Neuronal stem cell (in vitro differentiated cells): ENCODE results near the gene SHROOM4.

Source experiments
- DNase-seq: peaks from one replicate; pipeline ENCODE4 v3.0.0-alpha.2; 2013; ENCODE audit warnings: low spot score
- H2AFZ ChIP-seq: one replicate; pipeline ENCODE4 v1.6.1; 2013; ENCODE audit warnings: mild to moderate bottlenecking, low read length, inconsistent platforms
- H2AK5ac ChIP-seq: 2 replicates; pipeline ENCODE4 v1.6.1; 2013; ENCODE audit warnings: low read depth, mild to moderate bottlenecking, inconsistent platforms, low read length, moderate library complexity, mixed read lengths
- H2BK120ac ChIP-seq: 2 replicates; pipeline ENCODE4 v1.6.1; 2013; ENCODE audit warnings: low read depth, mild to moderate bottlenecking, inconsistent platforms, low read length, moderate library complexity, mixed read lengths
- H2BK12ac ChIP-seq: one replicate; pipeline ENCODE4 v1.6.1; 2013; ENCODE audit warnings: low read length, inconsistent platforms
- H2BK15ac ChIP-seq: 2 replicates; pipeline ENCODE4 v1.6.1; 2013; ENCODE audit warnings: mild to moderate bottlenecking, low read length, inconsistent platforms, mixed read lengths
- H2BK5ac ChIP-seq: one replicate; pipeline ENCODE4 v1.6.1; 2013; ENCODE audit warnings: inconsistent platforms, mild to moderate bottlenecking, low read length, moderate library complexity
- H3K14ac ChIP-seq: one replicate; pipeline ENCODE4 v1.6.1; 2013; ENCODE audit warnings: low read length, inconsistent platforms
- H3K18ac ChIP-seq: 2 replicates; pipeline ENCODE4 v1.6.1; 2013; ENCODE audit warnings: low read length, inconsistent platforms
- H3K23ac ChIP-seq: 2 replicates; pipeline ENCODE4 v1.6.1; 2013; ENCODE audit warnings: low read depth, mild to moderate bottlenecking, mixed read lengths, low read length, inconsistent platforms; ENCODE audit not compliant: poor library complexity
- H3K27ac ChIP-seq: replicated peaks from 3 replicates; pipeline ENCODE4 v1.5.1; 2013; ENCODE audit warnings: low read length, inconsistent platforms
- H3K27me3 ChIP-seq, 3 experiments: 2 replicates each; pipeline ENCODE4 v1.6.1; 2013; ENCODE audit warnings: low read length in 3 of 3, mild to moderate bottlenecking in 2 of 3, inconsistent platforms in 1 of 3, low read depth in 1 of 3, mixed read lengths in 1 of 3, moderate library complexity in 1 of 3; ENCODE audit not compliant: control insufficient read depth in 3 of 3, insufficient read depth in 3 of 3
- H3K36me3 ChIP-seq, 2 donors: replicated peaks in 1 of 2; 2 replicates each; pipeline ENCODE4 v1.6.1; 2013; ENCODE audit warnings: low read length in 2 of 2; ENCODE audit not compliant: control insufficient read depth in 2 of 2, insufficient read depth in 2 of 2
- H3K4ac ChIP-seq: 2 replicates; pipeline ENCODE4 v1.6.1; 2013; ENCODE audit warnings: inconsistent platforms, mild to moderate bottlenecking, low read length, moderate library complexity
- H3K4me1 ChIP-seq, 2 donors: 1 replicate in 1 of 2; 2 replicates in 1 of 2; pipeline ENCODE4 v1.6.1; 2013; ENCODE audit warnings: low read length in 2 of 2, low read depth in 1 of 2; ENCODE audit not compliant: control insufficient read depth in 2 of 2, insufficient read depth in 1 of 2
- H3K4me2 ChIP-seq: one replicate; pipeline ENCODE4 v1.6.1; 2013; ENCODE audit warnings: mild to moderate bottlenecking, low read length, inconsistent platforms; ENCODE audit not compliant: insufficient read depth, poor library complexity, severe bottlenecking
- H3K4me3 ChIP-seq, 2 donors: 2 replicates each; pipeline ENCODE4 v1.5.1; 2013; ENCODE audit warnings: low read length in 2 of 2, mild to moderate bottlenecking in 2 of 2, inconsistent platforms in 1 of 2, moderate library complexity in 1 of 2
- H3K79me1 ChIP-seq: one replicate; pipeline ENCODE4 v1.6.1; 2013; ENCODE audit warnings: low read depth, mild to moderate bottlenecking, inconsistent platforms, low read length, moderate library complexity
- H3K9ac ChIP-seq: one replicate; pipeline ENCODE4 v1.6.1; 2013; ENCODE audit warnings: mild to moderate bottlenecking, low read depth, low read length, inconsistent platforms; ENCODE audit not compliant: poor library complexity
- H3K9me3 ChIP-seq, 2 donors: replicated peaks in 1 of 2; 2 replicates each; pipeline versions ENCODE3 to v1.6.1; 2013; ENCODE audit warnings: low read length in 2 of 2, mild to moderate bottlenecking in 2 of 2, inconsistent platforms in 1 of 2, low read depth in 1 of 2, mixed read lengths in 1 of 2, moderate library complexity in 1 of 2; ENCODE audit not compliant: control insufficient read depth in 2 of 2, insufficient read depth in 1 of 2
- H4K8ac ChIP-seq: one replicate; pipeline ENCODE4 v1.6.1; 2013; ENCODE audit warnings: low read depth, mild to moderate bottlenecking, inconsistent platforms, low read length, moderate library complexity
- H4K91ac ChIP-seq: one replicate; pipeline ENCODE4 v1.6.1; 2013; ENCODE audit warnings: low read length, low read depth, mild to moderate bottlenecking, inconsistent platforms; ENCODE audit not compliant: poor library complexity
- WGBS, 2 donors: extraction: QIAGEN DNeasy Blood & Tissue Kit; methylation state at CpG; one replicate each; pipeline ENCODE4 v1.1.7; 2013; ENCODE audit warnings: missing lambda C conversion rate in 2 of 2, mixed read lengths in 1 of 2; ENCODE audit not compliant: insufficient read length in 2 of 2, insufficient replicate concordance in 1 of 2; ENCODE audit errors: extremely low coverage in 2 of 2; 5-methylcytosine and 5-hydroxymethylcytosine counted together

Gene SHROOM4

GRCh38 chrX:50787099-50787498 lies 26.9 kb downstream of the SHROOM4 start:
- no peaks in the 10 kb centered on the region for H3K27me3 ChIP-seq
- H3K79me1 ChIP-seq = no peaks in the 10 kb centered on the region
- no peak overlapping the region for H3K4me2 ChIP-seq
- H2AFZ ChIP-seq = no peak overlapping the region
- H4K8ac ChIP-seq = no peak overlapping the region
- H3K14ac ChIP-seq = no peak overlapping the region
- no peak overlapping the region for H4K91ac ChIP-seq
- no peaks in the 10 kb centered on the region for H3K4me1 ChIP-seq
- no CpG with 5 or more reads among the region's 2 CpGs for WGBS, 2 donors
- no peak overlapping the region for H2BK15ac ChIP-seq
- H2BK12ac ChIP-seq = no peak overlapping the region
- no peak overlapping the region for H2BK120ac ChIP-seq
- H3K4ac ChIP-seq = no peak overlapping the region
- DNase-seq = no peak
- no peak overlapping the region for H3K18ac ChIP-seq
- no peak overlapping the region for H3K23ac ChIP-seq
- no peaks in the 10 kb centered on the region for H3K36me3 ChIP-seq
- no peak overlapping the region for H3K27ac ChIP-seq
- no peak overlapping the region for H2BK5ac ChIP-seq
- H3K9ac ChIP-seq = no peak overlapping the region
- no peak overlapping the region for H3K4me3 ChIP-seq
- H3K9me3 ChIP-seq = no peaks in the 10 kb centered on the region
- H2AK5ac ChIP-seq = no peak overlapping the region

GRCh38 chrX:50780144-50780543 lies 33.9 kb downstream of the SHROOM4 start:
- Histone ChIP-seq H4K91ac (no peak overlapping the region), H3K27me3 (no peaks in the 10 kb centered on the region), H3K9me3 (no peaks in the 10 kb centered on the region), H3K14ac (no peak overlapping the region), H3K79me1 (no peaks in the 10 kb centered on the region), H3K27ac (no peak overlapping the region), H4K8ac (no peak overlapping the region), H3K9ac (no peak overlapping the region), H2BK15ac (no peak overlapping the region), H2BK5ac (no peak overlapping the region), H2AFZ (no peak overlapping the region), H2BK120ac (no peak overlapping the region), H2AK5ac (no peak overlapping the region), H3K36me3 (no peaks in the 10 kb centered on the region), H2BK12ac (no peak overlapping the region), H3K4me2 (no peak overlapping the region), H3K4me3 (no peak overlapping the region), H3K18ac (no peak overlapping the region), H3K4ac (no peak overlapping the region), H3K23ac (no peak overlapping the region), H3K4me1 (no peaks in the 10 kb centered on the region)
- DNase-seq = no peak
- WGBS, 2 donors = no CpG with 5 or more reads among the region's 1 CpG

GRCh38 chrX:50779694-50780093 lies 34.3 kb downstream of the SHROOM4 start:
- H4K8ac ChIP-seq = no peak overlapping the region
- no peak overlapping the region for H2AK5ac ChIP-seq
- DNase-seq = no peak
- H2BK5ac ChIP-seq = no peak overlapping the region
- H3K4me2 ChIP-seq = no peak overlapping the region
- no peak overlapping the region for H2BK12ac ChIP-seq
- no peak overlapping the region for H3K14ac ChIP-seq
- H2BK120ac ChIP-seq = no peak overlapping the region
- H3K9me3 ChIP-seq = no peaks in the 10 kb centered on the region
- no CpG with 5 or more reads among the region's 2 CpGs for WGBS, 2 donors
- no peak overlapping the region for H3K4ac ChIP-seq
- no peak overlapping the region for H2BK15ac ChIP-seq
- H3K4me3 ChIP-seq = no peak overlapping the region
- H3K27ac ChIP-seq = no peak overlapping the region
- no peak overlapping the region for H2AFZ ChIP-seq
- no peaks in the 10 kb centered on the region for H3K4me1 ChIP-seq
- H3K79me1 ChIP-seq = no peaks in the 10 kb centered on the region
- no peaks in the 10 kb centered on the region for H3K27me3 ChIP-seq
- H3K23ac ChIP-seq = no peak overlapping the region
- H3K9ac ChIP-seq = no peak overlapping the region
- H3K18ac ChIP-seq = no peak overlapping the region
- H4K91ac ChIP-seq = no peak overlapping the region
- H3K36me3 ChIP-seq = no peaks in the 10 kb centered on the region

DNA sequence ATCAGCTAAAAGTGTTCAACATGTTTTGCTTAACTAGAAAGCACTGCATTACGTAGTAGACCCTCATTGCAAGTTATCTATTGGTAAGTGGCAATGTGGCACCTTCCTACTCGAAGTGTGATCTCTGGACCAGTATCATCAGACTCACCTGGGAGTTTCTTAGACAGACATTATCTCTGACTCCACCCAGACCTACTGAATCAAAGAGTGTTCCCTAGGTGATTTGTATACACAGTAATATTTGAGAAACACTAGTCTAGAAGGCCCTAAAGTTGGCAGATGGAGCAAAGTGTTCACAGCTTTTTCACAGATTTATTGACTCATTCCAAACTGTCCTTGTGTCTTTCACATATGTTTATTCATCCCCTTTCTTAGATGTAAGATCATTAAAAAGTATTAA lies 35.7 kb downstream of the SHROOM4 start:
- H2AK5ac ChIP-seq = no peak overlapping the region
- H3K27ac ChIP-seq = no peak overlapping the region
- no peak overlapping the region for H3K9ac ChIP-seq
- H3K27me3 ChIP-seq = no peaks in the 10 kb centered on the region
- H3K36me3 ChIP-seq = no peaks in the 10 kb centered on the region
- H3K4ac ChIP-seq = no peak overlapping the region
- no peak overlapping the region for H3K14ac ChIP-seq
- H3K18ac ChIP-seq = no peak overlapping the region
- no peak overlapping the region for H3K4me3 ChIP-seq
- H4K91ac ChIP-seq = no peak overlapping the region
- no peaks in the 10 kb centered on the region for H3K9me3 ChIP-seq
- no peak overlapping the region for H2BK15ac ChIP-seq
- H2BK5ac ChIP-seq = no peak overlapping the region
- H3K4me2 ChIP-seq = no peak overlapping the region
- no peak overlapping the region for H3K23ac ChIP-seq
- no peaks in the 10 kb centered on the region for H3K4me1 ChIP-seq
- no peak overlapping the region for H2BK12ac ChIP-seq
- no peak for DNase-seq
- WGBS, 2 donors = no CpG with 5 or more reads among the region's 2 CpGs
- H3K79me1 ChIP-seq = no peaks in the 10 kb centered on the region
- H2BK120ac ChIP-seq = no peak overlapping the region
- H4K8ac ChIP-seq = no peak overlapping the region
- no peak overlapping the region for H2AFZ ChIP-seq
